ENCODE results near the gene ZFYVE28.

GRCh38 chr4:2335729-2336101, 82.7 kb downstream of the ZFYVE28 start:
- TF ChIP-seq, protein P1, sequence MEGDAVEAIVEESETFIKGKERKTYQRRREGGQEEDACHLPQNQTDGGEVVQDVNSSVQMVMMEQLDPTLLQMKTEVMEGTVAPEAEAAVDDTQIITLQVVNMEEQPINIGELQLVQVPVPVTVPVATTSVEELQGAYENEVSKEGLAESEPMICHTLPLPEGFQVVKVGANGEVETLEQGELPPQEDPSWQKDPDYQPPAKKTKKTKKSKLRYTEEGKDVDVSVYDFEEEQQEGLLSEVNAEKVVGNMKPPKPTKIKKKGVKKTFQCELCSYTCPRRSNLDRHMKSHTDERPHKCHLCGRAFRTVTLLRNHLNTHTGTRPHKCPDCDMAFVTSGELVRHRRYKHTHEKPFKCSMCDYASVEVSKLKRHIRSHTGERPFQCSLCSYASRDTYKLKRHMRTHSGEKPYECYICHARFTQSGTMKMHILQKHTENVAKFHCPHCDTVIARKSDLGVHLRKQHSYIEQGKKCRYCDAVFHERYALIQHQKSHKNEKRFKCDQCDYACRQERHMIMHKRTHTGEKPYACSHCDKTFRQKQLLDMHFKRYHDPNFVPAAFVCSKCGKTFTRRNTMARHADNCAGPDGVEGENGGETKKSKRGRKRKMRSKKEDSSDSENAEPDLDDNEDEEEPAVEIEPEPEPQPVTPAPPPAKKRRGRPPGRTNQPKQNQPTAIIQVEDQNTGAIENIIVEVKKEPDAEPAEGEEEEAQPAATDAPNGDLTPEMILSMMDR (IDR thresholded peaks at IDR 0.05) = no peak
- TF ChIP-seq POLR2A (IDR thresholded peaks at IDR 0.05) = no peak
